OCI-LY7 (cell line): ENCODE data around the gene PPCS. TPM values are rescaled to one million over a fixed set of nuclear protein-coding genes. Genes with fewer than 3 reads are reported as not detected.

Source experiments
- Bru-seq: library from RNA; stranded (reverse); fragments of 400-500 nt; gene quantifications from one replicate; lab custom pipeline; 2021; lab: Mats Ljungman, UMichigan
- BruChase-seq, 2 experiments: library from RNA; stranded (reverse); fragments of 400-500 nt; gene quantifications; one replicate each; lab custom pipeline; 2021; lab: Mats Ljungman, UMichigan
- BruUV-seq: library from RNA; stranded (reverse); fragments of 400-500 nt; replicated peaks from 2 replicates; lab custom pipeline; 2021; lab: Mats Ljungman, UMichigan
- CTCF ChIA-PET: fragments of 300-600 bp; sonication (Branson Sonifier 250); formaldehyde crosslinking; loops from one replicate; lab custom pipeline; 2022; ENCODE audit warnings: antibody characterized with exemption; ENCODE audit not compliant: unreplicated experiment; lab: Charles Lee
- POLR2A ChIA-PET: fragments of 300-600 bp; sonication (Branson Sonifier 250); formaldehyde crosslinking; loops from one replicate; lab custom pipeline; 2022; ENCODE audit warnings: antibody characterized with exemption; lab: Charles Lee
- DNase-seq: peaks from one replicate; pipeline ENCODE4 v3.0.0-alpha.2; 2015; ENCODE audit warnings: low spot score
- H2AFZ ChIP-seq: fragments of 200-600 bp; sonication (generic), shearing (Covaris generic); 2 replicates; pipeline ENCODE4 v1.6.1; 2014; ENCODE audit warnings: mild to moderate bottlenecking, antibody characterized with exemption, low read length, moderate library complexity
- H3K27ac ChIP-seq: fragments of 200-600 bp; sonication (generic); 2 replicates; pipeline ENCODE4 v1.5.1; 2014; ENCODE audit warnings: mixed run types, low read depth, mild to moderate bottlenecking, moderate library complexity, low read length, inconsistent platforms; ENCODE audit not compliant: poor library complexity, severe bottlenecking
- H3K36me3 ChIP-seq: fragments of 200-600 bp; sonication (generic); 2 replicates; pipeline ENCODE4 v1.6.1; 2014; ENCODE audit warnings: mild to moderate bottlenecking, antibody characterized with exemption, low read length, moderate library complexity, mixed read lengths; ENCODE audit not compliant: insufficient read depth
- H3K4me1 ChIP-seq: fragments of 200-600 bp; sonication (generic); 2 replicates; pipeline ENCODE4 v1.5.1; 2014; ENCODE audit warnings: mild to moderate bottlenecking, low read length; ENCODE audit not compliant: insufficient read depth, poor library complexity, severe bottlenecking
- H3K4me2 ChIP-seq: fragments of 200-600 bp; sonication (generic); 2 replicates; pipeline ENCODE4 v1.6.1; 2014; ENCODE audit warnings: mild to moderate bottlenecking, low read length
- H3K4me3 ChIP-seq: fragments of 200-600 bp; sonication (generic); 2 replicates; pipeline ENCODE4 v1.5.1; 2014; ENCODE audit warnings: mild to moderate bottlenecking, low read depth, low read length; ENCODE audit not compliant: poor library complexity, severe bottlenecking
- H3K79me2 ChIP-seq: fragments of 200-600 bp; sonication (generic); 2 replicates; pipeline ENCODE4 v1.6.1; 2016; ENCODE audit warnings: low read depth, mild to moderate bottlenecking, low read length, moderate library complexity, mixed read lengths; ENCODE audit not compliant: insufficient read depth
- H3K9me2 ChIP-seq: fragments of 200-600 bp; sonication (generic); 2 replicates; pipeline ENCODE4 v1.6.1; 2016; ENCODE audit warnings: mild to moderate bottlenecking, low read length, mixed read lengths; ENCODE audit not compliant: insufficient read depth
- H3K9me3 ChIP-seq: fragments of 200-600 bp; sonication (generic); 2 replicates; pipeline ENCODE4 v1.6.1; 2014; ENCODE audit warnings: mild to moderate bottlenecking, mixed run types, low read length, mixed read lengths
- H4K20me1 ChIP-seq: fragments of 200-600 bp; sonication (generic); 2 replicates; pipeline ENCODE4 v1.6.1; 2014; ENCODE audit warnings: mild to moderate bottlenecking, antibody characterized with exemption, low read length, moderate library complexity, mixed read lengths; ENCODE audit not compliant: insufficient read depth
- CTCF ChIP-seq: fragments of 200-600 bp; sonication (generic); conservative IDR thresholded peaks from 2 replicates; pipeline ENCODE4 v1.5.1; 2014; ENCODE audit warnings: mild to moderate bottlenecking, antibody characterized with exemption, low read length, moderate library complexity, mixed read lengths
- EZH2phosphoT487 ChIP-seq: fragments of 200-600 bp; sonication (generic); IDR thresholded peaks from 2 replicates; pipeline ENCODE4 v1.6.1; 2018; ENCODE audit warnings: low read depth, borderline replicate concordance, mild to moderate bottlenecking, mixed run types, antibody characterized with exemption, low read length, moderate library complexity, mixed read lengths
- intact Hi-C: fragments of 100-400 bp; cut with micrococcal nuclease; formaldehyde crosslinking; loops from one replicate; pipeline ENCODE4 v1.10.0; 2022; ENCODE audit not compliant: unreplicated experiment
- long read RNA-seq: library from polyadenylated mRNA; stranded (forward); transcript quantifications from one replicate; pipeline ENCODE4 v2.0.0, GENCODE V29; 2022
- total RNA-seq, 2 experiments: library from RNA; depleted of rRNA in 1 of 2; stranded (reverse); fragments of >200 nt in 1 of 2; shearing (Covaris generic) in 1 of 2; gene quantifications; 2 replicates each; pipeline ENCODE4 v1.2.3, GENCODE V29; 2014 to 2022

The PPCS gene
- total RNA-seq (2014; rRNA removed; shearing (Covaris generic)) (23.2 and 46.9 TPM in 2 replicates), total RNA-seq (2022) (29.2 and 34.9 TPM in 2 replicates), Bru-seq, nascent RNA (percentile 85 among the genes with signal in this experiment), BruChase-seq, experiment 1, labeled RNA remaining after a 6-hour chase (percentile 71 among the genes with signal in this experiment), BruChase-seq, experiment 2, labeled RNA remaining after a 2-hour chase (percentile 77 among the genes with signal in this experiment)
- long read RNA-seq, transcript PPCS-202 (2 exons, 793 nt), result minor isoform, 7 of 112 reads
- long read RNA-seq, transcript PPCS-203 (3 exons, 1,431 nt), result major isoform, 49 of 112 reads
- long read RNA-seq, transcript PPCS-201 (3 exons, 984 nt), result minor isoform, 9 of 112 reads
- long read RNA-seq, partial matches to known transcripts, result 0 of 112 reads
- long read RNA-seq, other reads (novel, unspliced or antisense), result 43 of 112 reads

- no peak for TF ChIP-seq CTCF
- no peak for TF ChIP-seq EZH2phosphoT487
- intact Hi-C loops, result loop anchor here (2.0 kb wide), 1 partner anchor 121 kb away; the partner anchor contains the start of gene FOXJ3
- peaks cover 4% of the 10 kb centered on the region; the same call in 1 of the 2 replicates for H3K79me2 ChIP-seq
- BruUV-seq, result no TSS peak
- H4K20me1 ChIP-seq, result no peaks in the 10 kb centered on the region
- H3K9me3 ChIP-seq, result no peaks in the 10 kb centered on the region
- DNase-seq, result peak; percentile 86
- peak within 1 kb of the TSS; percentile 79 for H3K4me2 ChIP-seq
- peaks cover 12% of the 10 kb centered on the region for H3K4me1 ChIP-seq
- peaks cover 17% of the 10 kb centered on the region; the same call in 1 of the 2 replicates for H3K36me3 ChIP-seq
- H3K9me2 ChIP-seq, result no peaks in the 10 kb centered on the region
- peak within 1 kb of the TSS; percentile 99 for H2AFZ ChIP-seq
- peak within 1 kb of the TSS; percentile 69 for H3K27ac ChIP-seq
- H3K4me3 ChIP-seq, result peak within 1 kb of the TSS; percentile 74
- ChIA-PET CTCF (no interaction called here), POLR2A (interaction anchor here (0.6 to 1.2 kb wide), 2 partner anchors 139 to 311 kb away, joined by 3 read pairs; partner anchors contain the start of genes C1orf50 and P3H1)
Measured at GRCh38 chr1:42456010-42456753, at the start of gene PPCS, which contains the start of gene ZMYND12. Gene PPCS (plus strand): TSS chr1:42456543. CDS start chr1:42456566, 23 bp downstream. Gene ZMYND12 (minus strand): TSS chr1:42456022. CDS start chr1:42455997, 25 bp downstream.

- Histone ChIP-seq H3K9me3 (no peaks in the 10 kb centered on the region), H3K79me2 (no peaks in the 10 kb centered on the region), H3K4me2 (no peak overlapping the region), H3K9me2 (no peaks in the 10 kb centered on the region), H3K36me3 (no peaks in the 10 kb centered on the region), H3K4me1 (no peaks in the 10 kb centered on the region), H2AFZ (no peak overlapping the region), H3K4me3 (no peak overlapping the region), H3K27ac (no peak overlapping the region), H4K20me1 (no peaks in the 10 kb centered on the region)
- no TSS peak for BruUV-seq
- intact Hi-C loops, result no loop called here
- no peak for DNase-seq
- TF ChIP-seq EZH2phosphoT487, result no peak
- TF ChIP-seq CTCF, result no peak
- POLR2A ChIA-PET, result no interaction called here
- CTCF ChIA-PET, result no interaction called here
Measured at GRCh38 chr1:42414551-42415496, 41.5 kb upstream of the PPCS start.
